Left renal cortex interstitium (tissue), 4 donors: ENCODE measurements around the gene XCL2. TPM values are rescaled to one million over a fixed set of nuclear protein-coding genes. Genes with fewer than 3 reads are reported as not detected.

Experiments
- polyA plus RNA-seq, 4 donors: library from polyadenylated mRNA; unstranded; fragments of 120-200 nt; gene quantifications; one replicate each; pipeline ENCODE4 v1.2.1, GENCODE V29; 2013; ENCODE audit not compliant: insufficient read length in 4 of 4

XCL2 gene
- polyA plus RNA-seq, 4 donors: 0.38 to 0.54 TPM; not detected in 2

Other genes starting within 250 kb of the XCL2 start
- not detected for gene XCL1, start 32.6 kb upstream of the XCL2 start, polyA plus RNA-seq
- under 1 TPM in 2 of 4 donors, not detected in 2; 0.13 to 0.64 TPM for gene DPT, start 185.2 kb upstream of the XCL2 start, polyA plus RNA-seq